Endothelial cell of umbilical vein (primary cell): ENCODE data around the gene ZNF526. TPM values are rescaled to one million over a fixed set of nuclear protein-coding genes. Genes with fewer than 3 reads are reported as not detected.

Experiments used
- BruUV-seq: library from RNA; stranded (reverse); fragments of 400-500 nt; replicated peaks from 2 replicates; lab custom pipeline; 2021; lab: Mats Ljungman, UMichigan
- CTCF ChIA-PET: fragments of 300-600, 350-600 bp; sonication (Branson Sonifier 250); formaldehyde crosslinking; loops from one replicate; lab custom pipeline; 2021; ENCODE audit warnings: antibody characterized with exemption, inconsistent platforms; lab: Charles Lee
- POLR2A ChIA-PET: fragments of 300-600, 350-600 bp; sonication (Branson Sonifier 250); formaldehyde crosslinking; loops from one replicate; lab custom pipeline; 2021; ENCODE audit warnings: antibody characterized with exemption, inconsistent platforms; lab: Charles Lee
- DNase-seq: peaks from one replicate; pipeline ENCODE4 v3.0.0-alpha.2; 2011; ENCODE audit warnings: low read depth, low spot score
- FAIRE-seq: peaks from 2 replicates; lab custom pipeline; 2011; peaks lifted over from hg19 to GRCh38; lab: Jason Lieb, UNC
- H2AFZ ChIP-seq: 2 replicates; pipeline ENCODE4 v1.6.0; 2012; ENCODE audit warnings: low read depth, low read length, control low read depth, inconsistent platforms
- H3K27ac ChIP-seq: 2 replicates; pipeline ENCODE4 v1.5.1; 2011; ENCODE audit warnings: low read depth, mild to moderate bottlenecking, control low read depth, low read length, moderate library complexity; ENCODE audit not compliant: insufficient read depth
- H3K27me3 ChIP-seq, 2 experiments: 2 replicates each; pipeline versions ENCODE4 v1.6.0 to v1.6.1; 2011; ENCODE audit warnings: low read length in 2 of 2, mixed read lengths in 1 of 2; ENCODE audit not compliant: control insufficient read depth in 2 of 2, insufficient read depth in 2 of 2
- H3K36me3 ChIP-seq, 2 experiments: 2 replicates in 1 of 2; 3 replicates in 1 of 2; pipeline ENCODE4 v1.5.1; 2011; ENCODE audit warnings: low read length in 2 of 2, mild to moderate bottlenecking in 1 of 2, moderate library complexity in 1 of 2; ENCODE audit not compliant: control insufficient read depth in 2 of 2, insufficient read depth in 2 of 2; ENCODE audit errors: extremely low read depth in 1 of 2
- H3K4me1 ChIP-seq: 3 replicates; pipeline ENCODE4 v1.5.1; 2011; ENCODE audit warnings: mild to moderate bottlenecking, low read length; ENCODE audit not compliant: control insufficient read depth, insufficient read depth; ENCODE audit errors: extremely low read depth
- H3K4me2 ChIP-seq: 2 replicates; pipeline ENCODE4 v1.6.1; 2011; ENCODE audit warnings: low read length, control low read depth, mixed read lengths; ENCODE audit not compliant: insufficient read depth
- H3K4me3 ChIP-seq, 3 experiments: fragments of 200-600 bp in 1 of 3; sonication (generic), shearing (Covaris generic) in 1 of 3; replicated peaks in 1 of 3; 2 replicates each; pipeline ENCODE4 v1.5.1; 2011 to 2016; ENCODE audit warnings: control low read depth in 3 of 3, low read length in 3 of 3, mild to moderate bottlenecking in 2 of 3, inconsistent platforms in 1 of 3, low read depth in 1 of 3, moderate library complexity in 1 of 3; ENCODE audit not compliant: insufficient read depth in 1 of 3
- H3K79me2 ChIP-seq: 2 replicates; pipeline ENCODE4 v1.6.0; 2012; ENCODE audit warnings: low read length, inconsistent platforms; ENCODE audit not compliant: control insufficient read depth, insufficient read depth
- H3K9ac ChIP-seq: replicated peaks from 2 replicates; pipeline ENCODE3; 2011; ENCODE audit warnings: low read length, control low read depth; ENCODE audit not compliant: insufficient read depth; ENCODE audit errors: extremely low read depth
- H3K9me1 ChIP-seq: replicated peaks from 3 replicates; pipeline ENCODE4 v1.6.0; 2011; ENCODE audit warnings: mild to moderate bottlenecking, low read length; ENCODE audit not compliant: control insufficient read depth, insufficient read depth; ENCODE audit errors: extremely low read depth
- H3K9me3 ChIP-seq: replicated peaks from 2 replicates; pipeline ENCODE4 v1.5.1; 2012; ENCODE audit warnings: low read length, inconsistent platforms; ENCODE audit not compliant: control insufficient read depth, insufficient read depth
- H4K20me1 ChIP-seq: replicated peaks from 2 replicates; pipeline ENCODE3; 2011; ENCODE audit warnings: mild to moderate bottlenecking, low read length; ENCODE audit not compliant: control insufficient read depth, insufficient read depth; ENCODE audit errors: extremely low read depth
- CTCF ChIP-seq, 2 donors: IDR thresholded peaks; 1 replicate in 1 of 2; 2 replicates in 1 of 2; pipeline ENCODE4 v1.5.1; 2011; ENCODE audit warnings: low read length in 2 of 2, mild to moderate bottlenecking in 2 of 2, moderate library complexity in 2 of 2, control low read depth in 1 of 2, inconsistent platforms in 1 of 2, low read depth in 1 of 2; ENCODE audit not compliant: insufficient read depth in 1 of 2; ENCODE audit errors: extremely low read depth in 1 of 2
- EZH2 ChIP-seq: IDR thresholded peaks from 2 replicates; pipeline ENCODE4 v1.6.1; 2012; ENCODE audit warnings: borderline replicate concordance, low read depth, mild to moderate bottlenecking, moderate library complexity, low read length, inconsistent platforms; ENCODE audit not compliant: severe bottlenecking
- FOS ChIP-seq: IDR thresholded peaks from 2 replicates; pipeline ENCODE4 v1.6.1; 2011; ENCODE audit warnings: mild to moderate bottlenecking, low read length, moderate library complexity, borderline replicate concordance; ENCODE audit not compliant: insufficient read depth
- GATA2 ChIP-seq: IDR thresholded peaks from 2 replicates; pipeline ENCODE4 v1.7.0; 2011; ENCODE audit warnings: low read depth, mild to moderate bottlenecking, moderate library complexity, mixed read lengths, low read length; ENCODE audit not compliant: insufficient read length, insufficient read depth
- MAX ChIP-seq: IDR thresholded peaks from 2 replicates; pipeline ENCODE4 v1.6.1; 2011; ENCODE audit not compliant: insufficient read depth, insufficient read length
- MYC ChIP-seq: IDR thresholded peaks from one replicate; pipeline ENCODE4 v1.6.1; 2011; ENCODE audit warnings: mild to moderate bottlenecking, low read depth, low read length
- POLR2A ChIP-seq: IDR thresholded peaks from 2 replicates; pipeline ENCODE4 v1.6.1; 2012; ENCODE audit warnings: low read depth, mild to moderate bottlenecking, control low read depth, low read length
- POLR2AphosphoS5 ChIP-seq: IDR thresholded peaks from 2 replicates; pipeline ENCODE4 v1.6.1; 2012; ENCODE audit warnings: low read depth, mild to moderate bottlenecking, control low read depth, low read length, moderate library complexity; ENCODE audit not compliant: insufficient read depth
- dilution Hi-C: fragments of 300-500 bp; cut with MboI; formaldehyde crosslinking; loops from one replicate; pipeline ENCODE4 v1.15.0; 2019; ENCODE audit warnings: low sequenced_read_pairs; ENCODE audit not compliant: extremely low pct_ligation_motif_present
- intact Hi-C: fragments of 100-400 bp; cut with micrococcal nuclease; formaldehyde crosslinking; loops from one replicate; pipeline ENCODE4 v1.10.0; 2022
- polyA plus RNA-seq, 4 experiments: library from polyadenylated mRNA; depleted of rRNA in 3 of 4; stranded (reverse) in 3 of 4; unstranded in 1 of 4; fragments of >200 nt; gene quantifications; 2 replicates each; pipeline versions ENCODE4 v1.2.1 to v1.2.3, GENCODE V29; 2011 to 2012; ENCODE audit warnings: missing spikeins in 1 of 4
- total RNA-seq: library from RNA; stranded (reverse); gene quantifications from 2 replicates; pipeline ENCODE4 v1.2.3, GENCODE V29; 2021

ZNF526 gene
- total and polyA plus RNA-seq, 2 donors (not counting 3 experiments of a cell fraction or from before 2014, with no cell fraction given), result 6.5 to 13.3 TPM

- H3K4me2 ChIP-seq, result no peak overlapping the region
- H2AFZ ChIP-seq, result no peak overlapping the region
- POLR2A ChIA-PET, result no interaction called here
- dilution Hi-C loops, result no loop called here
- no peaks in the 10 kb centered on the region for H3K27me3 ChIP-seq
- no peak overlapping the region for H3K27ac ChIP-seq
- no peaks in the 10 kb centered on the region for H3K9me1 ChIP-seq
- H3K9me3 ChIP-seq, result no peaks in the 10 kb centered on the region
- no peaks in the 10 kb centered on the region for H3K4me1 ChIP-seq
- H3K4me3 ChIP-seq, result no peak overlapping the region
- peaks cover 3 to 47% of the 10 kb centered on the region in 2 experiments for H3K36me3 ChIP-seq
- CTCF ChIA-PET, result no interaction called here
- no peak for TF ChIP-seq FOS
- no peak for TF ChIP-seq POLR2A
- TF ChIP-seq GATA2, result no peak
- no peak for TF ChIP-seq MYC
- DNase-seq, result no peak
- no peaks in the 10 kb centered on the region for H4K20me1 ChIP-seq
- H3K79me2 ChIP-seq, result no peaks in the 10 kb centered on the region
- no peak for FAIRE-seq
- no TSS peak for BruUV-seq
- intact Hi-C loops, result no loop called here
- no peak overlapping the region for H3K9ac ChIP-seq
These were observed 20.5 kb upstream of the ZNF526 start for GRCh38 chr19:42199440-42200115.

- POLR2A ChIA-PET, result no interaction called here
- no peaks in the 10 kb centered on the region for H3K4me1 ChIP-seq
- no peak overlapping the region for H3K9ac ChIP-seq
- H3K79me2 ChIP-seq, result no peaks in the 10 kb centered on the region
- H3K27me3 ChIP-seq, result no peaks in the 10 kb centered on the region
- FAIRE-seq, result no peak
- peaks cover 3 to 47% of the 10 kb centered on the region in 2 experiments for H3K36me3 ChIP-seq
- H4K20me1 ChIP-seq, result no peaks in the 10 kb centered on the region
- H3K9me3 ChIP-seq, result no peaks in the 10 kb centered on the region
- dilution Hi-C loops, result no loop called here
- no peak overlapping the region for H3K4me3 ChIP-seq
- no peaks in the 10 kb centered on the region for H3K9me1 ChIP-seq
- H2AFZ ChIP-seq, result no peak overlapping the region
- BruUV-seq, result no TSS peak
- CTCF ChIA-PET, result interaction anchor here (1.2 kb wide), 1 partner anchor 15 kb away, joined by 3 read pairs; no protein-coding TSS in a partner anchor
- intact Hi-C loops, result no loop called here
- no peak overlapping the region for H3K27ac ChIP-seq
- TF ChIP-seq POLR2AphosphoS5 (no peak), CTCF (IDR thresholded peaks at IDR 0.05; ENCODE audit: extremely low read depth in 1 of 2, insufficient read depth in 1 of 2, low read depth in 1 of 2, low read length in 2 of 2) (no peak), GATA2 (no peak), MAX (no peak), EZH2 (no peak), MYC (no peak)
- DNase-seq, result no peak
- H3K4me2 ChIP-seq, result no peak overlapping the region
These were observed 19.9 kb upstream of the ZNF526 start for GRCh38 chr19:42200116-42200715.
